ENCODE data around the gene SETD1B.
A peak's percentile ranks its signal among the peaks of the same experiment; 100 is the strongest.
"Not testable (repeated sequence)": the region's sequence is repeated elsewhere in the genome, so short reads cannot be mapped to it uniquely, and the experiment has no call there.

SETD1B gene

GRCh38 chr12:121803861-121804416 lies at the start of gene SETD1B:
Gene SETD1B (plus strand): TSS chr12:121804009. CDS start chr12:121804738, 729 bp downstream.
- DNase-seq (ENCODE audit: low read depth), result no peak

GRCh38 chr12:121754836-121755235 lies 49.0 kb upstream of the SETD1B start:
- DNase-seq (ENCODE audit: low read depth), result no peak

- no peak for DNase-seq (ENCODE audit: low read depth)
These were observed 48.2 kb upstream of the SETD1B start for GRCh38 chr12:121755591-121755990.

GRCh38 chr12:121758536-121758935 lies 45.3 kb upstream of the SETD1B start:
- not testable (repeated sequence) for DNase-seq (ENCODE audit: low read depth)

GRCh38 chr12:121762269-121762668 lies 41.5 kb upstream of the SETD1B start:
- DNase-seq (ENCODE audit: low read depth), result no peak

- DNase-seq (ENCODE audit: low read depth), result no peak
These were observed 39.0 kb upstream of the SETD1B start for GRCh38 chr12:121764808-121765207.

GRCh38 chr12:121765573-121765972 lies 38.2 kb upstream of the SETD1B start:
- no peak for DNase-seq (ENCODE audit: low read depth)

- DNase-seq (ENCODE audit: low read depth), result no peak
These were observed 37.3 kb upstream of the SETD1B start for GRCh38 chr12:121766290-121767039.

GRCh38 chr12:121767525-121768016 lies 36.2 kb upstream of the SETD1B start:
- DNase-seq (ENCODE audit: low read depth), result no peak

GRCh38 chr12:121769297-121769830 lies 34.4 kb upstream of the SETD1B start:
- no peak for DNase-seq (ENCODE audit: low read depth)

GRCh38 chr12:121769831-121770301 lies 33.9 kb upstream of the SETD1B start:
- no peak for DNase-seq (ENCODE audit: low read depth)

- no peak for DNase-seq (ENCODE audit: low read depth)
These were observed 33.4 kb upstream of the SETD1B start for GRCh38 chr12:121770388-121770787.

GRCh38 chr12:121770813-121771625 lies 32.8 kb upstream of the SETD1B start:
- DNase-seq (ENCODE audit: low read depth), result no peak

GRCh38 chr12:121773011-121773777 lies 30.6 kb upstream of the SETD1B start:
- peak; percentile 63 for DNase-seq (ENCODE audit: low read depth)

- DNase-seq (ENCODE audit: low read depth), result no peak
These were observed 28.8 kb upstream of the SETD1B start for GRCh38 chr12:121774968-121775474.

GRCh38 chr12:121775501-121775900 lies 28.3 kb upstream of the SETD1B start:
- no peak for DNase-seq (ENCODE audit: low read depth)

GRCh38 chr12:121776190-121777098 lies 27.4 kb upstream of the SETD1B start:
- DNase-seq (ENCODE audit: low read depth), result peak; percentile 91

- DNase-seq (ENCODE audit: low read depth), result no peak
These were observed 25.0 kb upstream of the SETD1B start for GRCh38 chr12:121778567-121779421.

- DNase-seq (ENCODE audit: low read depth), result no peak
These were observed 24.4 kb upstream of the SETD1B start for GRCh38 chr12:121779422-121779895.
